Posterior cingulate gyrus (tissue), 11 donors: ENCODE measurements around the gene BDNF.
"Not testable (repeated sequence)": the region's sequence is repeated elsewhere in the genome, so short reads cannot be mapped to it uniquely, and the experiment has no call there.

Experiments
- DNase-seq, 10 donors: peaks; one replicate each; pipeline versions ENCODE4 v3.0.0 to v3.0.0-alpha.2; 2020 to 2021; ENCODE audit warnings: mixed read lengths in 3 of 10
- intact Hi-C: fragments of 100-400 bp; cut with DNase I; formaldehyde crosslinking; loops from one replicate; pipeline ENCODE4 v1.15.1; 2023

Gene BDNF

DNA sequence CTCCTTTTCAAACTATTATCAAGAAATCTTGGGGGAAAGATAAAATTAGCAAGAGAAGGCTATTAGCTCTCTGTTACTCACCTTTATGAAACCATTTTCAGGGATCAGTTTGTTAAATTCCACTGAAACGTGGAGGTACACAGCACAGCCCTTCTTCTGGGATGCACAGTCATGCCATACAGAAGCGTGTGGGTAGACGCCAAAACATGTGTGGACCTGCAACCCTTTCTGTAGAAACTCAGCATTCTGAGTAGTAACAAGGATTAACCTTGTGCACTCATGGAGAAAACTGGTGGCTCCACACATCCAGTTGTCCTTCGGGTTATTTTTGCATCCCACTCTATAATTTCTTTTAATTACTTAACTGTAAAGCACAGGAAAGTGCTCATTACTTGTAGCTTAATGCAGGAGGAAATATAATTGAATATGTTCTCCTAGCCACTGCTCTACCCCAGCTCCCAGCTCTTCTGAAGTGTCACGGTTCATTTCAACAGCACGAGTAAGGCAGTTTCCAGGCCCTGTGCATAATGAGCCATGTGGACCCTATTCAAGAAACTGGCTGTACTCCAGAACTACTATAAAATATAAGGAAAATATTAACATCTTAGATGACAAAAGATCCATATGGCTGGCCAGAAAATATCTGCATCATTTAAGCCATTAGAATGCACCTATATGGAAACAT, 26.1 kb downstream of the BDNF start:
- intact Hi-C loops: no loop called here
- DNase-seq: no peak

- no peak for DNase-seq
These were observed 27.3 kb downstream of the BDNF start for GRCh38 chr11:27672836-27673464.

GRCh38 chr11:27665508-27666101, 34.6 kb downstream of the BDNF start:
- intact Hi-C loops, DNase-seq: not testable (repeated sequence)

More at GRCh38 chr11:27672836-27673464, 27.3 kb downstream of the BDNF start:
- intact Hi-C loops: no loop called here

DNA sequence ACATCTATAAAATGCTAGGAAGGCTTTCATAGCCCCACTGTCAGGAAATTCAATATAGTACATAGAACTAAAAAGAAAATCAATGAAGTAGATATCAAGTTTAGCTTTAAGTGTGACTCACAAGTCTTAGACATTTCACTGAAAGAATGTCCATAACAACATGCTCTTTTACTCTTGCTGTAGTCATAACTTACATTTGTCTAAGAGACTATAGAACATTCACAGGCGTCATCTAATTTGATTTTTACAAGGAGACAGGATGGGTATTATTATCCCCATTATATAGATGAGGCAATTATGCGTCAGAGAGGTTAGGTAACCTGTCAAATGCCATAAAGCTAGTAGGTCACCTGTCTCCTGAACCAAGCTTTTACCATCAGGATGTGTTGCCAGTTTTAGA, 36.9 kb downstream of the BDNF start:
- intact Hi-C loops: no loop called here
- DNase-seq: no peak

DNA sequence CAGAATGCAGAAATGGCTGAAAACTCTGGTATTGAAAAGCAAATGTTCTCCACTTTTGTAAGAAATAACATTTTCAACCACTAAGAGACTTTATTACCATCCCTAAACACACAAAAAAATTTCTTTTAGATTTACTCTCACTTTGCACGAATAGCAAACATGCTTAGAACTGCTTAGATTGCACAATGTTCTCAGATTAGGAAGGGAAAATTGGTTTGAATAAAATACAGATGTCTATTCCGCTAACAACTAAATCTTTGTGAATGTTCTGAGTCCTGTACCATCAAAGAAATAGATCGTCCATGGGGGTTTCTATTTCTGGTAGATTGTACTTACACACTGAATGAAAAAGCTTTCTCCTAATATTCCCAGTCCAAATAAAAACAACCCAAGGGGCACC, 40.1 kb downstream of the BDNF start:
- DNase-seq: no peak
- intact Hi-C loops: no loop called here

- intact Hi-C loops: no loop called here
- DNase-seq: no peak
These were observed 41.6 kb downstream of the BDNF start for GRCh38 chr11:27658535-27659236.

- intact Hi-C loops: no loop called here
- DNase-seq: no peak
These were observed 43.3 kb downstream of the BDNF start for GRCh38 chr11:27656806-27657483.

DNA sequence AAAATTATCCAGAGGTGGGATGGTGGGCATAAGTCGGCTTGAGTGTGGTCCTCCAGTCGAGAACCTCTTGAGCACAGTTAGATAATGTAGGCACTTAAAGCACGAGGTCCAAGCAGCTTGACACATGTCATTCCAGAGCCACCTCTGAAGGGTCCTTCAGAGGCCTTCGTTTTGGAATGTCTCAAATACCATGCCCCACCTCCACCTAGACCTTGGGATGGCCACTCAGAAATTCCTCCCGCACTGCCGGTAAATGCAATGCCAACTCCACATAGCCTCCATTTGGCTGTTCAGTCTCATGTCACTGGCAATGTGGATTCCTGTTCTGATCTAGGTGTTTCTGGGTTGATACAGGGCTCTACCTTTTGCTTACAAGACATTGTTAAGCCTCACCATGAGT, 43.9 kb downstream of the BDNF start:
- no peak for DNase-seq
- intact Hi-C loops: no loop called here

DNA sequence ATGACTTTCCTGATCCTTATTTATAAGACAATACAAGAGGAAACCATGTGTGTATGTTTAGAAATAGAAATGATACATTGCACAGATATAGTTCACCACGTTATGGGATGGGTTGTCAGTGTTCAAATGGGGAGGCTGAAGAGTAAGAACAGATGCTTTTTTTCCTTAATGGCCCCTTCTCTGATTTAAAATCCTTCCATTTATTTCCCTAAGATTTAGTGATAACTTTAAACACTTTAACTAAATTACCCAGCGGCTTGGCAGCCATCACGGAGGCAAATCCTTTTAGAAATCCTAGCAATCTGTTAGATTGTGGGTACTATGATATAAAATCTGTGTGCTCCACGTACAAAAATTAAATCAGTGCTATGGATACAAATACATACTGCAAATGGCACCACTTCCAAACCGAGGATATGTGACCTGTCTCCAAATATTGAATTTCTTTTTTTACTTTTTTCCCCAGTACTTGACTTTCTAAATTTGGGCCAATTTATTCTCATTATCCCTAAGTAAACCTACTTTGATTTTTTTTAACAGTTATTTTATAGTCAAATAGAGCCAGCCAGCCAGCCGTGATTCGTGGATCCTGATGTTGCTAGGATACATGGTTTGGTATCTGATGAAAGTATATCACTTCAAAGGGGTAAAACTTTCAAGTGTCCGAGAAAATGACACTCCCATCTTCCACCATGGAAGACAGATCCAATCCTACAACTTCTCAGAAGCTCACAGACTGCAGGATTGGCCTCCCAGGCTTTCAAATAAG, 46.1 kb downstream of the BDNF start:
- DNase-seq: peak in 1 of 10 donors; percentile 57
- intact Hi-C loops: no loop called here

- intact Hi-C loops: no loop called here
- no peak for DNase-seq
These were observed 48.5 kb downstream of the BDNF start for GRCh38 chr11:27651711-27652110.

DNA sequence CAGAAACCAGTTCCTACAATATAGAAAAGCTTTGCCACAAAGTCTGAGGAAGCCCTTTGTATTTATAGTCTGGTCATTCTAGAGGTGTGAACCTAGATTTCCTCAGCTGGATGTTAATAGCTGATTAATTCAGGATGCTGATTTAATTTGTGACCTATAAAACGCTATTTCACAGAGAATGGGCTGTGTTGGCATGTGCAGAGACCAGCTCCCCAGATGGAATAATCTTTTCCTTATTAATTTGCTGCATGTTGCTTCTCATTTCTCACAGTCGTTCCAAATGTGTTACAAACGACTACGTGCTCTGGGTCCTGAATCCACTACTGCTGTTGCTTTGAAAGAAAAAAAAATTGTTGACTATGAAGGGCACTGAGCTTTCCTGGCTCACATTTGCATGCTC, 49.3 kb downstream of the BDNF start:
- no peak for DNase-seq
- intact Hi-C loops: no loop called here

- intact Hi-C loops: no loop called here
- DNase-seq: no peak
These were observed 50.5 kb downstream of the BDNF start for GRCh38 chr11:27649800-27650199.

DNA sequence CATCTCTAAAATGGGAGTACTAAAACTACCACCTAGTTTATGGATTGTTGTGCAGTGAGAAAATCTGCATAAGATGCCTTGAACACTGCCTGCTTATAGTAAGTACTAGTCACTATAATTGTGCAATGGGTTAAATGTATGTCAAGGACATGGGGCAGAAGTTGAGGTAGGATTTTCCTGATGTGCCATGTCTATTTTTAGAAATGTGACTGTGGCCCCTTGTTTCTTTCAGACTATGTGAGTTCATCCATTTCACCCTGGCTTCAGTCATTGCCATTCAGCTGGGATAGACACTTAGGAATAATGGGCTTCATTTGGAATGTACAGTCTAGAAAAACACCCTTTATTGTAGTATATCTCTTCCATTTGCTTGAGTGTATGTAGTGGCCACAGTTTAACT, 51.4 kb downstream of the BDNF start:
- DNase-seq: no peak
- intact Hi-C loops: no loop called here

GRCh38 chr11:27646051-27646818, 54.0 kb downstream of the BDNF start:
- peak in 1 of 10 donors; percentile 74 for DNase-seq
- intact Hi-C loops: no loop called here

GRCh38 chr11:27642954-27643353, 57.3 kb downstream of the BDNF start:
- intact Hi-C loops: no loop called here
- DNase-seq: no peak

DNA sequence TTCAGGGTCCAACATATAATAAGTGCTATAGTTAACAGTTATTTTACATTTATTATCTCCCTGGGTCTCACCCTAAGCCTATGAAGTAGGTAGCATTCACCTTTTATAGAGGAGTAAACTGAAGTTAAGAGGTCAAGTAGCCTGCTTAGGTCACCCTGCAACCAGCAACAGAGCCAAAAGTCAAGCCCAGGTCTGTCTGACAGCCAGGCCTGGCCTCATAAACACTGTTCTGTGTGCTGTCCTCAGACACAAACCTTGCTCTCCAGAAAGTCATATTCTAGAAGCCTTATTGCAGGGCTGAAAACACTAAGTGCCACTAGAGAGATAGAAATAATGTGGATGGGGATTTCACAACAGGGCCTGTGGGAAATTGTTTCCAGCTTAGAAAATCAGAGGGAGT, 59.3 kb downstream of the BDNF start:
- no peak for DNase-seq
- intact Hi-C loops: no loop called here

- intact Hi-C loops: no loop called here
- DNase-seq: no peak
These were observed 64.7 kb downstream of the BDNF start for GRCh38 chr11:27635567-27636037.

DNA sequence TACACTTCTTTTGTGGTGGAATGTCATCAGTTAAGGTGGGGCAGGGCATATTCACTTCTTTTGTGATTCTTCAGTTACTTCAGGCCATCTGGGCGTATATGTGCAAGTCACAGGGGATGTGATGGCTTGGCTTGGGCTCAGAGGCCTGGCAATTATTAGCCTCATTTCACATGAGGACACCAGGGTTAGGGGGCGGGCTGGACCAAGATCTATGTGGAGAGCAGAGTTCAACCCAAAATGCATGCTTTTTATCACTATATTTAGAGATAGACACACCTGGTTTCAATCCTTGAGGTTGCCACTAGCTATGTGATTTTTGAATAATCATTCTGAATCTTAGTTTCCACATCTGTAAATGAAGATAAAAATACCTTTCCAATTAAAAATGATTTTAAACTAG, 65.5 kb downstream of the BDNF start:
- intact Hi-C loops: not testable (repeated sequence)

DNA sequence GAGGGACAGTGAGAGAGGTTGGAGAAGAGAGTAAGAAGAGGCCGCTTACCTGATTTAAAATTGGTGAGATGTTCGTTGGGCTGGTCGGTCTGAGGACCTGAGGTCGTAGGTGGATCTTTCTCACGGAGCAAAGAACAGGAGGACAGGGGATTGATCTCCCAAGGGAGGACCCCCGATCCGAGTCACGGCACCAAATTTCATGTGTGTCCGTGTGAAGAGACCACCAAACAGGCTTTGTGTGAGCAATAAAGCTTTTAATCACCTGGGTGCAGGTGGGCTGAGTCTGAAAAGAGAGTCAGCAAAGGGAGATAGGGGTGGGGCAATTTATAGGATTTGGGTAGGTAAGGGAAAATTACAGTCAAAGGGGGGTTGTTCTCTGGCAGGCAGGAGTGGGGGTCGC, 66.0 kb downstream of the BDNF start:
- DNase-seq, intact Hi-C loops: not testable (repeated sequence)

More for the DNA sequence above, 65.5 kb downstream of the BDNF start:
- not testable (repeated sequence) for DNase-seq
